GM21423 (cell line): Measurements from ENCODE around the gene HDAC4.

Experiments
- ATAC-seq: cut with Tn5 transposase; IDR thresholded peaks from one replicate; pipeline ENCODE4 v1.9.1; 2021; ENCODE audit warnings: mild to moderate bottlenecking, moderate library complexity; ENCODE audit not compliant: unreplicated experiment

Gene HDAC4

DNA sequence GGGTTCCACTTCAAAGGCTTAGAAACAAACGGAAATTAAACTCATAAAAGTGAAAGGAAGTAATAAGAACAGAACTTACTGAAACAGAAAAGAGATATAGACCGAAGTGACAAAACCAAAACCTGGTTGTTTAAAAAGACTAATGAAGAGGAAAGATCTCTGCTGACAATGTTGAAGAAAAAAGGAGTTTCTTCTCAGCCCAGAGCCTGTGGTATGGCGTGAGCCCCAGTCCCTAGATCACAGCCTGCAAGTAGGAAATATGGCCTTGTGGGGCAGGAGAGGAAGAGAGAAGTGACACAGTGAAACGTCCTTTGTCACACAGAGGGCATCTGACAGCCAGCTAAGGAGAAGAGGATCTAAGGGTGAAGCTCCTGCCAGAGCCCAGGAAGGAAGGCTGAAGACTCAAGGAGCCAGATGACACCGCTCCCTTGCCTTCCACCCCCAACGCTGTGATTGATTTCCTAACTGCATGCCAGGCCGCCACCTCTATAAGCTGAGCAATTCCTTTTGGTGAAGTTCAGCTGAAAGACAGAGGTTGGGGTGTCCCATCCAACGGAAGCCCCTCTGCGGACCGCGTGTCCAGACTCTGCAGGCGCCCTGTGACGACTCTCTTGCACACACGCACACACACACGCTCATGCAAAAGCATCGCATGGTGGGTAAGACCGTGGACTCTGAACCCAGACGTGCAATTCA is 141.1 kb downstream of the HDAC4 start:
- peak; percentile 63 for ATAC-seq

DNA sequence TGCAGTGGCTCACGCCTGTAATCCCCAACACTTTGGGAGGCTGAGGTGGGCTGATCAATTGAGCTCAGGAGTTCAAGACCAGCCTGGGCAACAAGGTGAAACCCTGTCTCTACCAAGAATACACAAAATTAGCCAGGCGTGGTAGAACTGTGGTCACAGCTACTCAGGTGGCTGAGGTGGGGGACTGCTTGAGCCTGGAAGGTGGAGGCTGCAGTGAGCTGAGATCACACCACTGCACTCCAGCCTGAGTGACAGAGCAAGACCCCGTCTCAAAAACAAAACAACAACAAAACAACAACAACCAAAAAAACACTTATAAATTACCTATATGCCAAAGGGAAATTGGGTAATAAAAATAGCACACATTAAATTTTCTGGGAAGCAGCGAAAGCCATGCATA is 141.6 kb downstream of the HDAC4 start:
- peak; percentile 63 for ATAC-seq

DNA sequence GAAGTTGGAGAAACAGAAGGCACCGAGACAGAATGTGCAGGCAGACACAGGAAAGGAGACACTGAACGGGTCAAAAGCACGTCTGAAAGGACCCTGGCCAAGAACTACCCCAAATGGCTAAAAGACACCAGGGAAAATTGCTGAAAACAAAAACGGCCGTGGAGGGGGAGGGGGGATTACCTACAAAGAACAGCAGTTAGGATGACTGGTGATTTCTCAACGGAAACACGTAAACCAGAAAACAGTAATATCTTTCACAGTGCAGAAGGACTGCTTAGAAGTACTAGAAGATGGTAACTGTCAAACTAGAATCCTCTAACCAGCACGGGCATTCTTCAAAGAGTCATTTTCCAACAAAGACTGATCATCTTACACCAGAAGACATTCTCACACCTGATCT is 142.6 kb downstream of the HDAC4 start:
- no peak for ATAC-seq

- ATAC-seq = no peak
These were observed 143.3 kb downstream of the HDAC4 start for GRCh38 chr2:239257511-239257937.

DNA sequence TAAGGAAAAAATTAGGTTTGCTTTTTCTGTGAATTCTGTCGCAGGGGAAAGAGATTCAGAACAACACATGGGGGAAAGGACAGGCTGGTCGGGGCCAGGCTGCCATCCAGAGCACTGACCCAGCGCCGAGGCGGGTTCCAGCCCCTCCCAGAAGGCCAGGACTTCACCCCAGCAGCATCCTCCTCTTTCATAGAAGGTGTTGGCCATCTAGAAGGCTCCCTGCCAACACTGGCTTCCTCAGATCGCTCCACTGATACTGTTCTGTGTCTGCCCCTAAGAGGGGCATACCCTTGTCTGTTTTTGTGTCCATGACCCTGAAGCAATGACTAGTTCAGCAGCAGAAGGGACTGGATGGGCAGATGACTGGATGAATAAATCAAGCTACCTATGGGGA is 144.5 kb downstream of the HDAC4 start:
- ATAC-seq = no peak

GRCh38 chr2:239255628-239256349 is 145.0 kb downstream of the HDAC4 start:
- no peak for ATAC-seq

DNA sequence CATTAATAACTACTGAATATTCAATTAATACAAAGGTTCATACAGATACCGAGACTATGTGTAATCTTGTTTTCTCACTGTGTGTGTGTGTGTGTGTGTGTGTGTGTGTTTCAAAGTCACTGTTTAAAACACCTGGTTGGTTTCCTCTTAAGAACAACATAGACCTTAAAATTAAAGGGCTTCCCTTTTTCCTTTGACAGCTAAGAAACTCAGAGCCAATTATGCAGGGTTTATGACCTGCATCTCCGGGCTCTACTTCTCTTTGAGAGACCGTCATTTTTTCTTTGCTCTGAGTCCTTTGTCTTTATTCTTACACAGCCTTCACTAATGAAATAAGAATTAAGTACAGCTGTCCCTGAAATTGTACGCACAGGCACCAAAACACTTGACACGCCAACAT is 145.6 kb downstream of the HDAC4 start:
- no peak for ATAC-seq

GRCh38 chr2:239253701-239254436 is 147.0 kb downstream of the HDAC4 start:
- ATAC-seq = no peak

DNA sequence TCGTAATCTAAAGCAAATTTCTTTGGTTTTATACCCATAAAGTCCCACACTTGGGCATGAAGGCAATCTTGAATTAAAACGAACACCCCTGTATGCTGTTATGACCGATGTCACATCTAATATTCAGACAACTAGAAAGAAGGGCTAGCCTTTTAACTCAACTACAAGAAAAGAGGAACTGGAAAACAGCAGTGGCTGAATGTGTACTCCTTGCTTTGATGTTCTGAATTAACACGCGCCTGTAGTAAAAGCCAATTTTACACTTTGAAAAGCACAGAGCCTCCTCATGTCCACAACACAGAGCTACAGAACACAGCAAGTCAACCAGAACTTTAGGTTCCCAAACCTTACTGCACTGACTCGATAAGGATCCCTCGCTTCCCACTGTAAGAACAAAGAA is 147.6 kb downstream of the HDAC4 start:
- peak; percentile 84 for ATAC-seq

GRCh38 chr2:239252801-239253200 is 148.0 kb downstream of the HDAC4 start:
- peak; percentile 21 for ATAC-seq

DNA sequence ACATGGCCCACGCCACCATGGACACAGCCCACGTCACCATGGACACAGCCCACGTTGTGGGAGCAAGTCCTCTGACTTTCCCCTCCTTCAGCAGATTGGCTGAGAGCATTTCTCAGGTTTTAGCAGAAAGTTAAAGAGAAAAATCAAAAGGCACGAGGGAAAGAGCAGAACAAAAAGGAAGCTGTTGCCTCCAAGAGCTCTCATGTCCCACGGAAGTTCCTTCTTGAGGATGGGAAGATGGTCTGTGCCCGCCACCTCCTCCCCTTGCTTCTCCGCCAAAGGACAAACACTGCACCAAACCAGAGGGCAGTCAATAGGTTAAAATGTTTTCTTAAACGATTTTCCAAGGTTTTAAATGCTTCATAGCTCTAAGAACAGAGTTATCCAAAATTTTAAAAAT is 148.4 kb downstream of the HDAC4 start:
- ATAC-seq = no peak

DNA sequence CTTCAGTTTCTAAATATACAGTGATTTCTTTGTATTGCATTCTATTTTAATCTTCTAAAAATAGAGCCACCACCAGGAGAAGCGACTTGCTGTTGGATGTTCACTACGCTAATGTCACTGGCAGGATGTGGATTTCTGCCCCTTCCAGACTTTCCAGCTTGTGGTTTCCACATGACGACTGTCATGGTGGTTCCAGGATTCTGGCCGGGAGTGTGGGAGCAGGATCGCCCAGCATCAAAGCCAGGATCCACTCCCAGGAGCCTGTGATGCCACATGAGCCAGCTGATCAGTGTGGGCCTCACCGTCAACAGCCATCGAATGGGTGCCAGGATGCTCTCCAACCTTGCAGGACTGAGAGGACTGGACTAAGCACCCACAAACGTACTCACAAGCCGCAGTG is 148.8 kb downstream of the HDAC4 start:
- no peak for ATAC-seq

DNA sequence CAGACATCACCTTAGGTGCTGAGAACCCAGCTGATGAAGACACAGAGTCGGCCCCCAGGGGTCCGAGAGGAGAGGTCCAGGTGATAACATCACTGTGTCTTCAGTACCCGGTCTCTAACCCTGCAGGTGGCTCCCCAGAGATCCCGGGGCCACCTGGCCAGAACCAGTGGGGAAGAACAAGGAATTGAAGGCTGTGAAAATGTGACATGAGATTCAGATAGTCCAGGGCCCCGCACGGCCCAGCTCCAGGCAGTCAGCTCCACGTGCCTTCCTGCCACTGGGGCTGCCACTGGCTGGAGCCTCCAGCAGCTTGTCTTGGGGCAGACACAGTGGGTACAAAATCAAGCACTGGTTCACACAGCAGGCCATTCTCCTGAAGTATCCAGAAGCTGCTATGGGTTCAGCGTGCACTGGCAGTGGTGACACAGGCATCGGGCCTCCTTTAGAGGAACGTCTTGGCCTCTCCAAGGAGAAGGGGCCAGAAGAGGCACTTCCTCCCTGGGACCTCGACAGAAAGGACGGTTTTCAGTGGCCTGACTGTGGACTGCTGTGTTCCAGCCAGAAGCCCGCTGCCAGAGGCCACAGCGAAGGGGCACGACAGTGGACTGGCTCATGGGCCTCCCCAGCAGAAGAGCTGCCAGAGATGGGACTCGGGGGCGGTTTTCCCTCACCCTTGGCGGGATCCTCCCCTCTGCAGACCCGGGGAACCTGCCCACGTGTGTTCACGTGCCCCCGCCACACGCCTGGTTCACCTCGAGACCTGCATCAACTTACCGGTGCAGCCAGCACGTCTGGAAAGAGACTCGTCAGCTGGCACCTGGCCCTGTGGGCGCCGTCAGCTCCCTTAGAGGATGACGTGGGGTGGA is 150.4 kb downstream of the HDAC4 start:
- ATAC-seq = no peak

GRCh38 chr2:239249776-239250175 is 151.0 kb downstream of the HDAC4 start:
- ATAC-seq = no peak

- ATAC-seq = no peak
These were observed 151.8 kb downstream of the HDAC4 start for GRCh38 chr2:239249048-239249447.

DNA sequence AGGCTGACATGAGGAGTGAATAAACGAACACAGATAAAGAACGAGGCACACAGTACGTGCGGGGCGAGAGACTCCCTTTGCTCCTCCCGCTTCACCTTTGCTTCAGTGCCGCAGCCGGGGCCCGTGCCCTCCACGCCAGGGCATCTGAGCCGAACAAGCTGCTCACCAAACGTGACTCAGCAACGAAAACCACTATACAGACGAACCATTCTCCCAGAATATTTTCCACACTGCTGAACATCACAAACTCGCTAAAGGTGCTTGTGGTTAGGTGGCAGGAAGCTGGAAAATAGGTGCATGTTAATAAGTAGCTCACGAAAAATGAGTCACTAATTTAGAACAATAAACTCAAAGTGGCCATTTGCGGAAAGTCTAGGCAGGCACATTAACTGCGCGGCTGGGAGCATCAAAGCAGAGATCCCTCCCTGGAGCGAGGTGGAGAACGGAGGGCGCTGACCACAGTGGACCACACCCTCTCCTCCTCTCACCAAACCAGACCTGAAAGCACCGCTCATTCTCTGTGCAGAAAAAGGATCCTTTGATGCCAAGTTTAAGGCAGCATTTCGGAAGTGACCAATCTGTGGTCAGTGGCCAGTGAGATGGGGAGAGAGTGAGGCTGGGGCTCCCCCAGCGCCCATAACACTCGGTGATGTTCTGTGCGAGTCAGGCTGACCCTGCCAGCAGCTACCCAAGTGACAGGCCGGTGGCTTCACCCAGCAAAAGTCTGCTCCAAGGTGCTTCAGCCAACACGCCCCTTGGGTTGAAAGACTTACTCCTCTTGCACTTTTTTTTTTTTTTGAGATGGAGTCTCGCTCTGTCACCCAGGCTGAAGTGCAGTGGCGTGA is 153.2 kb downstream of the HDAC4 start:
- no peak for ATAC-seq

GRCh38 chr2:239246723-239247122 is 154.1 kb downstream of the HDAC4 start:
- no peak for ATAC-seq

GRCh38 chr2:239245872-239246721 is 154.7 kb downstream of the HDAC4 start:
- ATAC-seq = no peak

DNA sequence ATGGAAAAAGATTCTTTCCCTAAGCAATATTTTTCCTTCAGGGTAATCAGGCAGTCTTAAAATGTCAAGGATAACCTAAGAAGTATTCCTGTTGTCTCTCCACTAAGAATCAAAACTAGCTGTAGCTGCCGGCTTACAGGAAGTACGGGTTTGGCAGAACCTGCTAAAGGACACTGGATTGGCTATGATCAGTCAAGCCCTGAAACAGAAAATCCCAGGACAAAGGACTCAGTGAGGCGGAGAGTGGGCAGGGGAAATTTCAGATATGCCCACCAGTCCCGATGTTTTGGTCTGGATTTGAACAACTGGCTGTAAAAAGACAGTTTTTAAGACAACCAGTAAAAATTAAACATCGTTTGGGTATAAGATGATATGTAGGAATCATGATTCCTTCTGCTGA is 155.7 kb downstream of the HDAC4 start:
- ATAC-seq = no peak
